Stimulated activated CD4-positive, alpha-beta T cell treated with anti-CD3 and anti-CD28 coated beads, TNF-alpha, amount 100 ng/mL, for 24 hours (primary cell): ENCODE measurements around the gene GPC3.

Experiments used
- DNase-seq, 3 experiments: peaks; one replicate each; pipeline ENCODE4 v3.0.0-alpha.2; 2020; ENCODE audit warnings: low read depth in 3 of 3

Gene GPC3

GRCh38 chrX:133968109-133968508 is 17.3 kb downstream of the GPC3 start:
- no peak for DNase-seq

GRCh38 chrX:133966199-133966598 is 19.2 kb downstream of the GPC3 start:
- DNase-seq: no peak

GRCh38 chrX:133965321-133965720 is 20.1 kb downstream of the GPC3 start:
- no peak for DNase-seq

GRCh38 chrX:133961046-133961445 is 24.3 kb downstream of the GPC3 start:
- no peak for DNase-seq

- no peak for DNase-seq
Observed at GRCh38 chrX:133959972-133960371, 25.4 kb downstream of the GPC3 start.

- no peak for DNase-seq
Observed at GRCh38 chrX:133958997-133959688, 26.3 kb downstream of the GPC3 start.

- DNase-seq: no peak
Observed at GRCh38 chrX:133956570-133957340, 28.6 kb downstream of the GPC3 start.

- no peak for DNase-seq
Observed at GRCh38 chrX:133953785-133954355, 31.5 kb downstream of the GPC3 start.

GRCh38 chrX:133953078-133953477 is 32.3 kb downstream of the GPC3 start:
- DNase-seq: no peak

- no peak for DNase-seq
Observed at GRCh38 chrX:133951098-133951497, 34.3 kb downstream of the GPC3 start.

GRCh38 chrX:133950214-133950613 is 35.2 kb downstream of the GPC3 start:
- no peak for DNase-seq

- no peak for DNase-seq
Observed at GRCh38 chrX:133948895-133949294, 36.5 kb downstream of the GPC3 start.

GRCh38 chrX:133947996-133948395 is 37.4 kb downstream of the GPC3 start:
- no peak for DNase-seq

GRCh38 chrX:133947022-133947421 is 38.4 kb downstream of the GPC3 start:
- no peak for DNase-seq

- no peak for DNase-seq
Observed at GRCh38 chrX:133943507-133943906, 41.9 kb downstream of the GPC3 start.

GRCh38 chrX:133939655-133940302 is 45.6 kb downstream of the GPC3 start:
- no peak for DNase-seq

GRCh38 chrX:133938530-133938929 is 46.9 kb downstream of the GPC3 start:
- DNase-seq: no peak

- no peak for DNase-seq
Observed at GRCh38 chrX:133937022-133937421, 48.4 kb downstream of the GPC3 start.

GRCh38 chrX:133935076-133935475 is 50.3 kb downstream of the GPC3 start:
- DNase-seq: no peak

- DNase-seq: no peak
Observed at GRCh38 chrX:133933316-133933715, 52.1 kb downstream of the GPC3 start.

- no peak for DNase-seq
Observed at GRCh38 chrX:133929836-133930464, 55.4 kb downstream of the GPC3 start.

GRCh38 chrX:133928365-133928764 is 57.0 kb downstream of the GPC3 start:
- no peak for DNase-seq
